GM18508 (cell line): Measurements from ENCODE around the gene COL28A1.

Experiments used
- ATAC-seq: cut with Tn5 transposase; IDR thresholded peaks from one replicate; pipeline ENCODE4 v1.9.1; 2021; ENCODE audit warnings: moderate number of reproducible peaks; ENCODE audit not compliant: insufficient read depth, unreplicated experiment

Gene COL28A1

GRCh38 chr7:7351832-7352231 lies 183.8 kb downstream of the COL28A1 start:
- ATAC-seq: no peak

GRCh38 chr7:7351156-7351555 lies 184.5 kb downstream of the COL28A1 start:
- no peak for ATAC-seq

- no peak for ATAC-seq
Observed at GRCh38 chr7:7349156-7349555, 186.5 kb downstream of the COL28A1 start.

- no peak for ATAC-seq
Observed at GRCh38 chr7:7347045-7347444, 188.6 kb downstream of the COL28A1 start.

GRCh38 chr7:7344583-7344982 lies 191.1 kb downstream of the COL28A1 start:
- no peak for ATAC-seq

GRCh38 chr7:7335909-7336308 lies 199.8 kb downstream of the COL28A1 start:
- no peak for ATAC-seq

GRCh38 chr7:7335215-7335614 lies 200.5 kb downstream of the COL28A1 start:
- no peak for ATAC-seq

GRCh38 chr7:7333610-7334009 lies 202.1 kb downstream of the COL28A1 start:
- no peak for ATAC-seq

- ATAC-seq: no peak
Observed at GRCh38 chr7:7331523-7331922, 204.2 kb downstream of the COL28A1 start.

- no peak for ATAC-seq
Observed at GRCh38 chr7:7330997-7331396, 204.7 kb downstream of the COL28A1 start.

- ATAC-seq: no peak
Observed at GRCh38 chr7:7329326-7329725, 206.3 kb downstream of the COL28A1 start.

- ATAC-seq: no peak
Observed at GRCh38 chr7:7327423-7327822, 208.2 kb downstream of the COL28A1 start.

GRCh38 chr7:7324698-7325097 lies 211.0 kb downstream of the COL28A1 start:
- ATAC-seq: no peak

GRCh38 chr7:7323921-7324320 lies 211.8 kb downstream of the COL28A1 start:
- ATAC-seq: no peak

- peak; percentile 40 for ATAC-seq
Observed at GRCh38 chr7:7323352-7323751, 212.3 kb downstream of the COL28A1 start.

GRCh38 chr7:7321681-7322080 lies 214.0 kb downstream of the COL28A1 start:
- peak; percentile 97 for ATAC-seq

- no peak for ATAC-seq
Observed at GRCh38 chr7:7318601-7319000, 217.1 kb downstream of the COL28A1 start.

- ATAC-seq: no peak
Observed at GRCh38 chr7:7317850-7318249, 217.8 kb downstream of the COL28A1 start.

GRCh38 chr7:7315851-7316250 lies 219.8 kb downstream of the COL28A1 start:
- ATAC-seq: no peak

GRCh38 chr7:7312323-7312722 lies 223.3 kb downstream of the COL28A1 start:
- ATAC-seq: no peak

GRCh38 chr7:7311001-7311400 lies 224.7 kb downstream of the COL28A1 start:
- ATAC-seq: no peak

GRCh38 chr7:7309203-7309602 lies 226.5 kb downstream of the COL28A1 start:
- ATAC-seq: no peak
